ENCODE results near the gene RASSF5. TPM values are rescaled to one million over a fixed set of nuclear protein-coding genes. Genes with fewer than 3 reads are reported as not detected.
A peak's percentile ranks its signal among the peaks of the same experiment; 100 is the strongest.

Gene RASSF5
- polyA plus RNA-seq, 1 of the 3 experiments (the other 2 are of a cell fraction) = 2.2 TPM

DNA sequence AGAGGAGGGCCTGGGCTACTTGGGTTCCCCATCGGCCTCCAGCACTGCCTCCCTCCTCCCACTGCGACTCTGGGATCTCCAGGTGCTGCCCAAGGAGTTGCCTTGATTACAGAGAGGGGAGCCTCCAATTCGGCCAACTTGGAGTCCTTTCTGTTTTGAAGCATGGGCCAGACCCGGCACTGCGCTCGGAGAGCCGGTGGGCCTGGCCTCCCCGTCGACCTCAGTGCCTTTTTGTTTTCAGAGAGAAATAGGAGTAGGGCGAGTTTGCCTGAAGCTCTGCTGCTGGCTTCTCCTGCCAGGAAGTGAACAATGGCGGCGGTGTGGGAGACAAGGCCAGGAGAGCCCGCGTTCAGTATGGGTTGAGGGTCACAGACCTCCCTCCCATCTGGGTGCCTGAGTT is 80.6 kb downstream of the RASSF5 start:
- no peak overlapping the region for H3K4me2 ChIP-seq
- H3K9me2 ChIP-seq = no peaks in the 10 kb centered on the region
- POLR2A ChIA-PET = no interaction called here
- DNase-seq = no peak
- no peaks in the 10 kb centered on the region for H3K9me3 ChIP-seq
- 98% methylated on average over 14 of the region's 14 CpGs for WGBS (ENCODE audit: low lambda C conversion rate)
- H3K4me1 ChIP-seq (ENCODE audit: control insufficient read depth in 1 of 2, insufficient read depth in 2 of 2, low read depth in 1 of 2, low read length in 1 of 2) = peaks cover 5 to 25% of the 10 kb centered on the region in 2 experiments
- no peak overlapping the region; a peak in 1 of 4 replicates for H3K27ac ChIP-seq (ENCODE audit: low read depth in 2 of 2, low read length in 1 of 2)
- H2AFZ ChIP-seq (ENCODE audit: low read depth) = no peak overlapping the region
- no peaks in the 10 kb centered on the region for H3K79me2 ChIP-seq (ENCODE audit: insufficient read depth)
- H3K27me3 ChIP-seq (ENCODE audit: insufficient read depth) = no peaks in the 10 kb centered on the region
- CTCF ChIA-PET = interaction anchor here (0.9 to 12.7 kb wide), 6 partner anchors 32 to 126 kb away, joined by 3 to 241 read pairs (median 6); no protein-coding TSS in a partner anchor
- peaks cover 0 to 46% of the 10 kb centered on the region in 2 experiments for H3K36me3 ChIP-seq (replicated peaks in 1 of 2; ENCODE audit: control insufficient read depth in 1 of 2, insufficient read depth in 2 of 2, low read length in 1 of 2)
- H3F3A ChIP-seq (replicated peaks; ENCODE audit: insufficient read depth) = peaks cover 24% of the 10 kb centered on the region
- no peak overlapping the region for H3K4me3 ChIP-seq (ENCODE audit: low read depth in 2 of 2, low read length in 1 of 2)
- TF ChIP-seq TCF12 (IDR thresholded peaks at IDR 0.05) = no peak
- no peak for TF ChIP-seq RCOR1 (IDR thresholded peaks at IDR 0.05; ENCODE audit: low read length)
- TF ChIP-seq GATA2 (CRISPR knock-in tag; IDR thresholded peaks at IDR 0.05) = no peak
- TF ChIP-seq JUND (IDR thresholded peaks at IDR 0.05) = no peak
- TF ChIP-seq YY1 (IDR thresholded peaks at IDR 0.05; ENCODE audit: low read depth) = no peak
- H3K9ac ChIP-seq = no peak overlapping the region
- H4K20me1 ChIP-seq (ENCODE audit: insufficient read depth) = no peaks in the 10 kb centered on the region

DNA sequence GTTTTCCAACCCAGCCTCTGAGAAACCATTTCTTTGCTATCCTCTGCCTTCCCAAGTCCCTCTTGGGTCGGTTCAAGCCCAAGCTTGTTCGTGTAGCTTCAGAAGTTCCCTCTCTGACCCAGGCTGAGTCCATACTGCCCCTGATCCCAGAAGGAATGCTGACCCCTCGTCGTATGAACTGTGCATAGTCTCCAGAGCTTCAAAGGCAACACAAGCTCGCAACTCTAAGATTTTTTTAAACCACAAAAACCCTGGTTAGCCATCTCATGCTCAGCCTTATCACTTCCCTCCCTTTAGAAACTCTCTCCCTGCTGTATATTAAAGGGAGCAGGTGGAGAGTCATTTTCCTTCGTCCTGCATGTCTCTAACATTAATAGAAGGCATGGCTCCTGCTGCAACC is 81.2 kb downstream of the RASSF5 start:
- Histone ChIP-seq H3K9me2 (no peaks in the 10 kb centered on the region), H3K4me2 (0 out of 2 replicates have a peak overlapping the region, but pooled peaks have one; percentile 56), H2AFZ (ENCODE audit: low read depth) (no peak overlapping the region), H3K36me3 (replicated peaks in 1 of 2; ENCODE audit: control insufficient read depth in 1 of 2, insufficient read depth in 2 of 2, low read length in 1 of 2) (peaks cover under 1 to 49% of the 10 kb centered on the region in 2 experiments), H3K4me1 (ENCODE audit: control insufficient read depth in 1 of 2, insufficient read depth in 2 of 2, low read depth in 1 of 2, low read length in 1 of 2) (peaks cover 5 to 25% of the 10 kb centered on the region in 2 experiments), H3K9me3 (no peaks in the 10 kb centered on the region), H4K20me1 (ENCODE audit: insufficient read depth) (no peaks in the 10 kb centered on the region), H3K9ac (no peak overlapping the region; the same call in 1 of the 2 replicates), H3K27ac (ENCODE audit: low read depth in 2 of 2, low read length in 1 of 2) (peak overlapping the region; percentile 79 to 80; a peak in 3 of 4 replicates), H3K4me3 (ENCODE audit: low read depth in 2 of 2, low read length in 1 of 2) (no peak overlapping the region), H3F3A (replicated peaks; ENCODE audit: insufficient read depth) (peaks cover 24% of the 10 kb centered on the region), H3K27me3 (ENCODE audit: insufficient read depth) (no peaks in the 10 kb centered on the region), H3K79me2 (ENCODE audit: insufficient read depth) (no peaks in the 10 kb centered on the region)
- TF ChIP-seq SMC3 (IDR thresholded peaks at IDR 0.05; ENCODE audit: low read depth, low read length) (no peak), RAD21 (IDR thresholded peaks at IDR 0.05; ENCODE audit: low read length) (no peak), TCF12 (IDR thresholded peaks at IDR 0.05) (no peak), RXRA (IDR thresholded peaks at IDR 0.05; ENCODE audit: borderline replicate concordance, low read depth) (no peak), EP300 (IDR thresholded peaks at IDR 0.05; ENCODE audit: borderline replicate concordance in 1 of 2, low read depth in 1 of 2, low read length in 1 of 2) (no peak), NRF1 (IDR thresholded peaks at IDR 0.05; ENCODE audit: low read depth, low read length) (no peak), GABPA (IDR thresholded peaks at IDR 0.05; ENCODE audit: low read depth) (no peak), ELF1 (IDR thresholded peaks at IDR 0.05) (no peak), CHD2 (IDR thresholded peaks at IDR 0.05; ENCODE audit: low read length, partially characterized antibody) (no peak), SIN3A (IDR thresholded peaks at IDR 0.05; ENCODE audit: borderline replicate concordance, low read depth, low read length) (no peak), POLR2AphosphoS5 (IDR thresholded peaks at IDR 0.05; ENCODE audit: low read depth, low read length) (no peak)
- TF ChIP-seq, protein P1, sequence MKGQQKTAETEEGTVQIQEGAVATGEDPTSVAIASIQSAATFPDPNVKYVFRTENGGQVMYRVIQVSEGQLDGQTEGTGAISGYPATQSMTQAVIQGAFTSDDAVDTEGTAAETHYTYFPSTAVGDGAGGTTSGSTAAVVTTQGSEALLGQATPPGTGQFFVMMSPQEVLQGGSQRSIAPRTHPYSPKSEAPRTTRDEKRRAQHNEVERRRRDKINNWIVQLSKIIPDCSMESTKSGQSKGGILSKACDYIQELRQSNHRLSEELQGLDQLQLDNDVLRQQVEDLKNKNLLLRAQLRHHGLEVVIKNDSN (IDR thresholded peaks at IDR 0.05; ENCODE audit: borderline replicate concordance, low read depth) = no peak
- TF ChIP-seq, protein P2, sequence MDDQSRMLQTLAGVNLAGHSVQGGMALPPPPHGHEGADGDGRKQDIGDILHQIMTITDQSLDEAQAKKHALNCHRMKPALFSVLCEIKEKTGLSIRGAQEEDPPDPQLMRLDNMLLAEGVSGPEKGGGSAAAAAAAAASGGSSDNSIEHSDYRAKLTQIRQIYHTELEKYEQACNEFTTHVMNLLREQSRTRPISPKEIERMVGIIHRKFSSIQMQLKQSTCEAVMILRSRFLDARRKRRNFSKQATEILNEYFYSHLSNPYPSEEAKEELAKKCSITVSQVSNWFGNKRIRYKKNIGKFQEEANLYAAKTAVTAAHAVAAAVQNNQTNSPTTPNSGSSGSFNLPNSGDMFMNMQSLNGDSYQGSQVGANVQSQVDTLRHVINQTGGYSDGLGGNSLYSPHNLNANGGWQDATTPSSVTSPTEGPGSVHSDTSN (IDR thresholded peaks at IDR 0.05) = no peak
- TF ChIP-seq, protein P3, sequence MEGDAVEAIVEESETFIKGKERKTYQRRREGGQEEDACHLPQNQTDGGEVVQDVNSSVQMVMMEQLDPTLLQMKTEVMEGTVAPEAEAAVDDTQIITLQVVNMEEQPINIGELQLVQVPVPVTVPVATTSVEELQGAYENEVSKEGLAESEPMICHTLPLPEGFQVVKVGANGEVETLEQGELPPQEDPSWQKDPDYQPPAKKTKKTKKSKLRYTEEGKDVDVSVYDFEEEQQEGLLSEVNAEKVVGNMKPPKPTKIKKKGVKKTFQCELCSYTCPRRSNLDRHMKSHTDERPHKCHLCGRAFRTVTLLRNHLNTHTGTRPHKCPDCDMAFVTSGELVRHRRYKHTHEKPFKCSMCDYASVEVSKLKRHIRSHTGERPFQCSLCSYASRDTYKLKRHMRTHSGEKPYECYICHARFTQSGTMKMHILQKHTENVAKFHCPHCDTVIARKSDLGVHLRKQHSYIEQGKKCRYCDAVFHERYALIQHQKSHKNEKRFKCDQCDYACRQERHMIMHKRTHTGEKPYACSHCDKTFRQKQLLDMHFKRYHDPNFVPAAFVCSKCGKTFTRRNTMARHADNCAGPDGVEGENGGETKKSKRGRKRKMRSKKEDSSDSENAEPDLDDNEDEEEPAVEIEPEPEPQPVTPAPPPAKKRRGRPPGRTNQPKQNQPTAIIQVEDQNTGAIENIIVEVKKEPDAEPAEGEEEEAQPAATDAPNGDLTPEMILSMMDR (IDR thresholded peaks at IDR 0.05) = no peak
- ChIA-PET POLR2A (no interaction called here), CTCF (interaction anchor here (0.6 to 12.7 kb wide), 4 partner anchors 24 to 98 kb away, joined by 3 to 241 read pairs (median 119); no protein-coding TSS in a partner anchor)
- WGBS (ENCODE audit: low lambda C conversion rate) = 91% methylated on average over 6 of the region's 6 CpGs
- DNase-seq = no peak
